AG04449 (cell line): ENCODE results near the gene NR2C2.

Experiments
- CTCF ChIA-PET: fragments of 350-600 bp; formaldehyde crosslinking; extraction: SDS; loops from one replicate; lab custom pipeline; 2021; ENCODE audit warnings: antibody characterized with exemption; lab: Yijun Ruan, JAX
- POLR2A ChIA-PET: fragments of 400-600, 350-600 bp; formaldehyde crosslinking; extraction: SDS; loops from one replicate; lab custom pipeline; 2020; ENCODE audit warnings: antibody characterized with exemption, inconsistent platforms; lab: Yijun Ruan, JAX
- DNase-seq: peaks from one replicate; pipeline ENCODE4 v3.0.0-alpha.2; 2010; ENCODE audit warnings: low read depth, low spot score
- H3K4me3 ChIP-seq: 2 replicates; pipeline ENCODE4 v1.5.1; 2011; ENCODE audit warnings: low read depth, mild to moderate bottlenecking, control low read depth, low read length
- TF ChIP-seq, protein P1 (sequence below): IDR thresholded peaks from one replicate; pipeline ENCODE4 v1.5.1; 2011; ENCODE audit warnings: mild to moderate bottlenecking, moderate library complexity, low read length, control low read depth, inconsistent platforms; ENCODE audit not compliant: insufficient read depth; ENCODE audit errors: missing control alignments

The NR2C2 gene

GRCh38 chr3:14920536-14920935 is 26.8 kb upstream of the NR2C2 start:
- ChIA-PET CTCF (interaction anchor here (0.7 to 12.1 kb wide), 44 partner anchors 7 to 1425 kb away, joined by 3 to 272 read pairs (median 4); partner anchors contain the start of genes C3orf20 and CCDC174), POLR2A (interaction anchor here (0.7 kb wide), 1 partner anchor 709 kb away, joined by 3 read pairs; no protein-coding TSS in a partner anchor)
- no peak overlapping the region for H3K4me3 ChIP-seq
- TF ChIP-seq, protein P1, sequence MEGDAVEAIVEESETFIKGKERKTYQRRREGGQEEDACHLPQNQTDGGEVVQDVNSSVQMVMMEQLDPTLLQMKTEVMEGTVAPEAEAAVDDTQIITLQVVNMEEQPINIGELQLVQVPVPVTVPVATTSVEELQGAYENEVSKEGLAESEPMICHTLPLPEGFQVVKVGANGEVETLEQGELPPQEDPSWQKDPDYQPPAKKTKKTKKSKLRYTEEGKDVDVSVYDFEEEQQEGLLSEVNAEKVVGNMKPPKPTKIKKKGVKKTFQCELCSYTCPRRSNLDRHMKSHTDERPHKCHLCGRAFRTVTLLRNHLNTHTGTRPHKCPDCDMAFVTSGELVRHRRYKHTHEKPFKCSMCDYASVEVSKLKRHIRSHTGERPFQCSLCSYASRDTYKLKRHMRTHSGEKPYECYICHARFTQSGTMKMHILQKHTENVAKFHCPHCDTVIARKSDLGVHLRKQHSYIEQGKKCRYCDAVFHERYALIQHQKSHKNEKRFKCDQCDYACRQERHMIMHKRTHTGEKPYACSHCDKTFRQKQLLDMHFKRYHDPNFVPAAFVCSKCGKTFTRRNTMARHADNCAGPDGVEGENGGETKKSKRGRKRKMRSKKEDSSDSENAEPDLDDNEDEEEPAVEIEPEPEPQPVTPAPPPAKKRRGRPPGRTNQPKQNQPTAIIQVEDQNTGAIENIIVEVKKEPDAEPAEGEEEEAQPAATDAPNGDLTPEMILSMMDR: no peak
- no peak for DNase-seq

- TF ChIP-seq, protein P1: peak; percentile 95
- peak; percentile 42 for DNase-seq
- ChIA-PET CTCF (interaction anchor here (0.7 to 12.1 kb wide), 59 partner anchors 8 to 1829 kb away, joined by 3 to 272 read pairs (median 4); partner anchors contain the start of genes C3orf20, CCDC174 and NR2C2), POLR2A (interaction anchor here (0.7 kb wide), 1 partner anchor 710 kb away, joined by 3 read pairs; no protein-coding TSS in a partner anchor)
- H3K4me3 ChIP-seq: no peak overlapping the region
Observed at GRCh38 chr3:14921034-14921616, 26.3 kb upstream of the NR2C2 start.

GRCh38 chr3:14921811-14922705 is 25.3 kb upstream of the NR2C2 start:
- ChIA-PET CTCF (interaction anchor here (0.7 to 12.1 kb wide), 53 partner anchors 8 to 1830 kb away, joined by 3 to 272 read pairs (median 4); partner anchors contain the start of genes C3orf20, CCDC174 and NR2C2), POLR2A (no interaction called here)
- DNase-seq: no peak
- no peak overlapping the region for H3K4me3 ChIP-seq
- TF ChIP-seq, protein P1: no peak

- no peak overlapping the region for H3K4me3 ChIP-seq
- TF ChIP-seq, protein P1: no peak
- CTCF ChIA-PET: interaction anchor here (0.6 to 12.1 kb wide), 19 partner anchors 10 to 1270 kb away, joined by 3 to 272 read pairs (median 6); partner anchors contain the start of genes C3orf20 and CCDC174
Observed at GRCh38 chr3:14922863-14923262, 24.5 kb upstream of the NR2C2 start.

DNA sequence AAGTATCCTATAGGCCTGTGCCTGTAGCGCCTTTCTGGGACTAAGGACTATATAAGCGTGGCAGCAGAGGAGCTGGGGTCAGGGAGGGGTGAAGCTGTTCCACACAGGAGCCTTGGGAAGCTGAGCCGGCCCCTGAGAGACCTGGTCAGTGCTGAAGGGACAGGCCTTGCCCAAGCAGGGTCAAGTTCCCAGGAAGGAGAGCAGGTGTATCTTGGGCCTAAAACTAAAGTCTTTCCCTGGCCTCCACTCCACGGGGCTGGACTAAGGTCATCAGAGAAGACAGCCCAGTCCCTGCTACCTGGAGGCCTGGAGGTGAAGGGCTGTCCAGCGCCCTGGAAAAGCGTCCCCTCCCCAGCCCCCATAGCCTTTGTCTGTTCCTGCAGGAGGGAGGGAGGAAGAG is 23.9 kb upstream of the NR2C2 start:
- DNase-seq: no peak
- ChIA-PET POLR2A (no interaction called here), CTCF (interaction anchor here (0.6 to 12.1 kb wide), 26 partner anchors 10 to 1267 kb away, joined by 3 to 272 read pairs (median 5); partner anchors contain the start of genes C3orf20 and CCDC174)
- TF ChIP-seq, protein P1: no peak
- H3K4me3 ChIP-seq: no peak overlapping the region

More at GRCh38 chr3:14922863-14923262, 24.5 kb upstream of the NR2C2 start:
- DNase-seq: no peak
- POLR2A ChIA-PET: no interaction called here
